22Rv1 (cell line): ENCODE results near the gene PLA2G2A.

Experiments
- H3K27ac ChIP-seq: fragments of 450-650 bp; 2 replicates; pipeline ENCODE4 v1.5.1; 2017
- CTCF ChIP-seq: fragments of 450-650 bp; IDR thresholded peaks from 2 replicates; pipeline ENCODE4 v1.5.1; 2017; ENCODE audit warnings: mild to moderate bottlenecking
- ZFX ChIP-seq: fragments of 450-650 bp; IDR thresholded peaks from 2 replicates; pipeline ENCODE4 v1.6.1; 2017; ENCODE audit warnings: antibody characterized with exemption, borderline replicate concordance

PLA2G2A gene

GRCh38 chr1:19954059-19954458 lies 25.4 kb downstream of the PLA2G2A start:
- TF ChIP-seq CTCF = no peak
- TF ChIP-seq ZFX = no peak
- no peak overlapping the region for H3K27ac ChIP-seq

DNA sequence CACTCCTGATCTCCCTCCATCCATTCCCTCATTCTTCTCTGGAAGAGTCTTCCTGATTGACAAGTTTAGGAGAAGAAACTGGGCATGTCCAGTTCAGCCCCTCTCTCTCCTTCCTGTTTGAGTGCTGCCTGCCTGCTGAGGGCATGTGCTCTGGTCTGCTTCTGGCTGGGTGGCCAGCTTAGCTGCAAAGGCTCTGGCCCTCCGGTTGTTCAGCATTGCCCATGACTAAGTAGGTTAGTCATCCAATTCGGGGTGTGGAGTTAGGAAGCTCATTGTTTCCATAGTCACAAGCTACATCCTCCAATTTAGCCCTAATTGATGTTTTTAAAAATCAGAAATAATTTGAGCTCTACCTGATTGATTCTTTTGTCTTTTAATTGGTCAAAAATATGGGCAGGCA lies 30.4 kb downstream of the PLA2G2A start:
- H3K27ac ChIP-seq = no peak overlapping the region
- TF ChIP-seq ZFX = no peak
- TF ChIP-seq CTCF = no peak

- no peak for TF ChIP-seq ZFX
- no peak for TF ChIP-seq CTCF
- H3K27ac ChIP-seq = no peak overlapping the region
Measured at GRCh38 chr1:19946971-19947370, 32.4 kb downstream of the PLA2G2A start.

GRCh38 chr1:19946331-19946751 lies 33.1 kb downstream of the PLA2G2A start:
- no peak overlapping the region for H3K27ac ChIP-seq
- TF ChIP-seq CTCF (no peak), ZFX (no peak)

- no peak overlapping the region for H3K27ac ChIP-seq
- TF ChIP-seq ZFX (no peak), CTCF (no peak)
Measured at GRCh38 chr1:19945914-19946313, 33.5 kb downstream of the PLA2G2A start.

GRCh38 chr1:19942657-19943056 lies 36.8 kb downstream of the PLA2G2A start:
- TF ChIP-seq CTCF (no peak), ZFX (no peak)
- H3K27ac ChIP-seq = no peak overlapping the region

GRCh38 chr1:19942088-19942487 lies 37.3 kb downstream of the PLA2G2A start:
- TF ChIP-seq ZFX (no peak), CTCF (no peak)
- no peak overlapping the region for H3K27ac ChIP-seq
